ENCODE measurements around the gene SPSB3.
A peak's percentile ranks its signal among the peaks of the same experiment; 100 is the strongest.

SPSB3 gene

DNA sequence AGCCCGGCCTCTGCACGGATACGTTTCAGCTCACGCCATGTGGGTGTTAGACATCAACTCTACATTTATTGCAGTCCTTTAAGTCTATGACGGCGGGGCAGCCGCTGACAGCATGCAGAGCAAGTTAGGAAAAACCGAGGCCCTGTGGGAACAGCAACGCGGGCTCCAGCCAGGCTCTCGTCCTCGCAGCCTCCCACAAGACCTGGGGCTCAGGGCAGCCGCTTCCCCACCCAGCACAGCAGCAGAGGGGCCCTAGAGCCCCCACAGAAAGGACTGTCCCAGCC lies 5.8 kb downstream of the SPSB3 start:
- ChIA-PET POLR2A (ENCODE audit: low non-redundant PET) (interaction anchor here (0.5 kb wide), 1 partner anchor 39 kb away, joined by 5 read pairs; no protein-coding TSS in a partner anchor), CTCF (no interaction called here)
- TF ChIP-seq, protein P1, sequence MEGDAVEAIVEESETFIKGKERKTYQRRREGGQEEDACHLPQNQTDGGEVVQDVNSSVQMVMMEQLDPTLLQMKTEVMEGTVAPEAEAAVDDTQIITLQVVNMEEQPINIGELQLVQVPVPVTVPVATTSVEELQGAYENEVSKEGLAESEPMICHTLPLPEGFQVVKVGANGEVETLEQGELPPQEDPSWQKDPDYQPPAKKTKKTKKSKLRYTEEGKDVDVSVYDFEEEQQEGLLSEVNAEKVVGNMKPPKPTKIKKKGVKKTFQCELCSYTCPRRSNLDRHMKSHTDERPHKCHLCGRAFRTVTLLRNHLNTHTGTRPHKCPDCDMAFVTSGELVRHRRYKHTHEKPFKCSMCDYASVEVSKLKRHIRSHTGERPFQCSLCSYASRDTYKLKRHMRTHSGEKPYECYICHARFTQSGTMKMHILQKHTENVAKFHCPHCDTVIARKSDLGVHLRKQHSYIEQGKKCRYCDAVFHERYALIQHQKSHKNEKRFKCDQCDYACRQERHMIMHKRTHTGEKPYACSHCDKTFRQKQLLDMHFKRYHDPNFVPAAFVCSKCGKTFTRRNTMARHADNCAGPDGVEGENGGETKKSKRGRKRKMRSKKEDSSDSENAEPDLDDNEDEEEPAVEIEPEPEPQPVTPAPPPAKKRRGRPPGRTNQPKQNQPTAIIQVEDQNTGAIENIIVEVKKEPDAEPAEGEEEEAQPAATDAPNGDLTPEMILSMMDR (conservative IDR thresholded peaks at IDR 0.05; ENCODE audit: low read depth), result no peak
- H3K27ac ChIP-seq, result peak overlapping the region; percentile 92
- DNase-seq (ENCODE audit: low spot score), result no peak

DNA sequence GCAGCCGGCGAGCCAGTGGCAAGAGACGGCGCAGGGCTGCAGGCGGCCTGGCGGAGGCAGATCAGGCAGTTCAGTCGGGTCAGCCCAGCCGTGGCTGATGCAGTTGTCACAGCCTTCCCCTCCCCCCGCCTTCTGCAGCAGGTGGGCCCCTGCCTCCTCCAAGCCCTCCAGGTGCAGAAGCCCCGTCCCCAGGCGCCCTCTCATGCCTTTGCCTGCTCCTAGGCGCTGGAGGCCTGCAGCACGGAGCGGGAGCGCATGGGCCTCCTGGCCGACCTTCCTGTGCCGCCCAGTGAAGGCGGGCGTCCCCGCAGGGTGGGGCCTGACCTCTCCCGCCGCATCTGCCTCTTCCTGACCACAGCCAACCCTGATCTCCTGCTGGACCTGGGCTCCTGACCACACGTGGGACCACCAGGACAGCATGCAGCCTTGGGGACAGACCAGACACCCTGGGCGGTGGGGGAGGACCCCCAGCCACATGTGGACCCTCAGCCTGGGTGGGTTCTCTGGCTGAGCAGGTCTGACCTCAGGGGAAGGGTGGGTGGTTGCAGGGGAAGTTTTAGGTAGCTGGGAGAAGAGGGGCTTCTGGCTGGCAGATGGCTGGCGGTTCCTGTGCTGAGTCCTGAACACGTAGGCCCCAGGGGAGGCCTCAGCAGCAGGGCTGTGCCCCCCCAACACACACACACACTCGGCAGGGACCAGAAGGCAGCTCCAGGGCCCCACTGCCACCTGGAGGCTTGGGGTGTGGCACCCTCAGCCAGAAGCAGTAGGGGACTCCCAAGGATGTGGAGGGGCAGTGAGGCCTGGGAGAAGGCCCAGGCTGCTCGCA lies 6.3 kb downstream of the SPSB3 start:
- TF ChIP-seq, protein P1 (conservative IDR thresholded peaks at IDR 0.05; ENCODE audit: low read depth), result no peak
- CTCF ChIA-PET, result no interaction called here
- no peak for DNase-seq (ENCODE audit: low spot score)
- peak overlapping the region; percentile 92 for H3K27ac ChIP-seq
- POLR2A ChIA-PET (ENCODE audit: low non-redundant PET), result interaction anchor here (0.5 kb wide), 1 partner anchor 39 kb away, joined by 5 read pairs; no protein-coding TSS in a partner anchor

DNA sequence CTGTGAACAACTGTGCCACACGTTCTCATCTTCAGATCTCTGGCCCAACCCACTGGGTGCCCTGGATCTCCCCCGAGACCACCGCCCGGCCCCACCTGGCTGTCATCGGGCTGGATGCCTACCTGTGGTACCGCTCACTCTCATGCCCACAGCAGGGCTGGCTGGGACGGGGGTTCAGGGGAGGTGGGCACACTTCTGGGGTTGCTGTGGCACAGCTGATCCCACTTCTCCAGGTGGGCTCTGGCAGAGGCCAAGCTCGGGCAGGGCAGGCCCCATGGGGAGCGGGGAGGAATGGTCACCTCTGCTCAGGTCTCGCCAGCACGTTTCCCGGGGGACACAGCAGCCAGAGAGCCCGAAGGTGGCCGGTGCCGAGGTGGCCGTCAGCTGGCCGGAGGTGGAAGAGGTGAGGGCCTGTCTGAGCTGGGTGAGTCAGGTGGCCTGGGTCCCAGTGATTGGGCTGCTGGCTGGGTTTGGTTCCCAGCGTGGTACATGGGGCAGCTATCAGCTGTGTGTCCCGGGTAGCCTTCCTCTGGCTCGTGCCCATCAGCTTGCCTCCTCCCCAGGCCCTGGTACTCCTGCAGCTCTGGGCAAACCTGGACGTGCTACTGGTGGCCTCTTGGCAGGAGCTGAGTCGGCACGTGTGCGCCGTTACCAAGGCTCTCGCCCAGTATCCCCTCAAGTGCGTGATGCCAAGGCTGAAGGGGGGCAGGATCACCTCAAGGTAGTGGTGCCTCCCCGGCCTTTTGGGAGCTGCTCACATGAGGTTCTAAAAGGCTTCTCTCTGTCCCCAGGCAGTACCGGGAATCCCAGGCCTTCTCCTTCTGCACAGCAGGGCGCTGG lies 7.1 kb downstream of the SPSB3 start:
- POLR2A ChIA-PET (ENCODE audit: low non-redundant PET), result no interaction called here
- CTCF ChIA-PET, result no interaction called here
- TF ChIP-seq, protein P1 (conservative IDR thresholded peaks at IDR 0.05; ENCODE audit: low read depth), result no peak
- peak overlapping the region; percentile 92 for H3K27ac ChIP-seq
- DNase-seq (ENCODE audit: low spot score), result no peak

DNA sequence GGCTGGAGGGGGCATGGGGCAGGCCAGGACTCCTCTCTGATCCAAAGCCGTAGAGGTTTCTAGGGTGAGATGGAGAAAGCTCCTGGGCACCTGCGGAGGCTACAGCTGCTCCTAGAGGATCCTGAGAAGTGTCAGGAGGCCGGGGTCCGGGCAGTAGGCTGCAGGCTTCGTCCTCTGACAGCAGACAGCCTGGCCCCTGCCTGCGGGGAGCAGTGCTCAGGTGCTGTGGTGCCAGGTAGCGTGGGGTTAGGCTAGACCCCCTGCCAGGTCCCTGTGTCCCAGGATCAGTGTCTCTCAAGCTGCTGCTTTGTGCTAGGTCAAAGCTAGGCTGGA lies 8.0 kb downstream of the SPSB3 start:
- TF ChIP-seq, protein P1 (conservative IDR thresholded peaks at IDR 0.05; ENCODE audit: low read depth), result no peak
- POLR2A ChIA-PET (ENCODE audit: low non-redundant PET), result interaction anchor here (0.9 kb wide), 1 partner anchor 8 kb away, joined by 5 read pairs; the partner anchor contains the start of genes NUBP2 and SPSB3
- H3K27ac ChIP-seq, result peak overlapping the region; percentile 92
- CTCF ChIA-PET, result interaction anchor here (0.7 kb wide), 1 partner anchor 23 kb away, joined by 3 read pairs; no protein-coding TSS in a partner anchor
- DNase-seq (ENCODE audit: low spot score), result no peak

DNA sequence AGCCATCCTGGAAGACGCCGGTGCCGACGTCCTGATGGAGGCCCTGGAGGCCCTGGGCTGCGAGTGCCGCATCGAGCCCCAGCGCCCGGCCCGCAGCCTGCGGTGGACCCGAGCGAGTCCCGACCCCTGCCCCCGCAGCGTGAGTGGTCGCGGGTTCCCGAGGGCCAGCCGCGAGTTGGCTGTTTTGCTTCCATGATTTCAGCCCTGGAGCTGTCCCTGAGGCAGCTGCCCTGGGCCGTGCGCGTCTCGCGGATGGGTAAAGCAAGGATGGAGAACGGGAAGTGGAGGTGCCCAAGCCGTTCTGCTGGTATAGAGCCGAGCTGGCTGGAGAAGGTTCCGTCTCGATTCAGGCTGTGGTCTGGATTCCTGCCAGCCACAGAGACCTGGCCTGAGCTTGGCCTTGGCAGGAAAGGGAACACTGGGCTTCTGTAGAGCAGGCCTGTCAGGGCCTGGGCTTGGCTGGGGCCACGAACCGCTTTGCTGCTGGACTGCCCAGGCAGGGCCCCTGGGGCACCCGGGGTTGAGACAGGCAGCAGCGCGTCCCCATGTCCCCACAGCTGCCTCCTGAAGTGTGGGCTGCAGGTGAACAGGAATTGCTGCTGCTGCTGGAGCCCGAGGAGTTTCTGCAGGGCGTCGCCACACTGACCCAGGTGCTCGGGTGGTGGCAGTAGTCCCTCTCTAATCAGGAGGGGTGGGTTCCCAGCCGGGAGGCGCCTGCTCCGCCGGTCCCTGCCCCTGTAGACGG lies 8.5 kb downstream of the SPSB3 start:
- H3K27ac ChIP-seq, result peak overlapping the region; percentile 92
- peak; percentile 40 for DNase-seq (ENCODE audit: low spot score)
- TF ChIP-seq, protein P1 (conservative IDR thresholded peaks at IDR 0.05; ENCODE audit: low read depth), result peak; percentile 57
- ChIA-PET CTCF (interaction anchor here (0.5 to 0.7 kb wide), 3 partner anchors 23 to 33 kb away, joined by 3 read pairs; no protein-coding TSS in a partner anchor), POLR2A (ENCODE audit: low non-redundant PET) (interaction anchor here (0.8 to 0.9 kb wide), 2 partner anchors 9 to 48 kb away, joined by 3 to 5 read pairs; partner anchors contain the start of genes NUBP2 and SPSB3)
